ENCODE measurements around the gene NAP1L1.

Gene NAP1L1

GRCh38 chr12:76037130-76038103 is 47.1 kb downstream of the NAP1L1 start:
- peak; percentile 38 for DNase-seq

GRCh38 chr12:76035045-76035444 is 49.4 kb downstream of the NAP1L1 start:
- DNase-seq = no peak

- DNase-seq = no peak
Observed at GRCh38 chr12:76033081-76034011, 51.1 kb downstream of the NAP1L1 start.

- no peak for DNase-seq
Observed at GRCh38 chr12:76032043-76032981, 52.2 kb downstream of the NAP1L1 start.

GRCh38 chr12:76031414-76032042 is 53.0 kb downstream of the NAP1L1 start, which contains the start of gene PHLDA1:
TSS of gene PHLDA1 (minus strand) at chr12:76031776.
- peak; percentile 74 for DNase-seq

GRCh38 chr12:76031081-76031413 is 53.4 kb downstream of the NAP1L1 start:
- DNase-seq = no peak

- no peak for DNase-seq
Observed at GRCh38 chr12:76030341-76031080, 54.0 kb downstream of the NAP1L1 start.

GRCh38 chr12:76029982-76030340 is 54.5 kb downstream of the NAP1L1 start:
- no peak for DNase-seq

GRCh38 chr12:76028571-76029277 is 55.8 kb downstream of the NAP1L1 start:
- no peak for DNase-seq

- no peak for DNase-seq
Observed at GRCh38 chr12:76026643-76027063, 57.8 kb downstream of the NAP1L1 start.

GRCh38 chr12:76025601-76026575 is 58.6 kb downstream of the NAP1L1 start:
- DNase-seq = no peak

GRCh38 chr12:76024942-76025600 is 59.4 kb downstream of the NAP1L1 start:
- DNase-seq = no peak

- DNase-seq = no peak
Observed at GRCh38 chr12:76024102-76024781, 60.2 kb downstream of the NAP1L1 start.

GRCh38 chr12:76023069-76023690 is 61.3 kb downstream of the NAP1L1 start:
- no peak for DNase-seq

- DNase-seq = no peak
Observed at GRCh38 chr12:76022506-76022905, 62.0 kb downstream of the NAP1L1 start.

- DNase-seq = no peak
Observed at GRCh38 chr12:76020731-76021672, 63.5 kb downstream of the NAP1L1 start.

All from NCI-H1048 (cell line).